Measurements from ENCODE around the gene PNRC1. TPM values are rescaled to one million over a fixed set of nuclear protein-coding genes. Genes with fewer than 3 reads are reported as not detected.
A peak's percentile ranks its signal among the peaks of the same experiment; 100 is the strongest.

The PNRC1 gene
- total RNA-seq, 1 experiment from 2014 or later = 9.3 TPM

- Histone ChIP-seq H3K4me3 (ENCODE audit: low read length) (no peak overlapping the region), H4K20me1 (ENCODE audit: low read length) (no peaks in the 10 kb centered on the region), H2AFZ (ENCODE audit: low read length) (no peak overlapping the region), H3F3A (ENCODE audit: low read length, unreplicated experiment) (no peaks in the 10 kb centered on the region), H3K9ac (ENCODE audit: low read length) (no peak overlapping the region), H3K4me2 (ENCODE audit: low read length) (no peak overlapping the region), H3K27me3 (ENCODE audit: low read length) (no peaks in the 10 kb centered on the region), H3K9me2 (replicated peaks; ENCODE audit: low read length) (no peaks in the 10 kb centered on the region), H3K36me3 (ENCODE audit: low read depth, low read length) (no peaks in the 10 kb centered on the region), H3K9me3 (ENCODE audit: low read length) (no peaks in the 10 kb centered on the region), H3K4me1 (ENCODE audit: insufficient read depth, low read length) (no peaks in the 10 kb centered on the region), H3K27ac (ENCODE audit: low read length) (no peak overlapping the region), H3K79me2 (ENCODE audit: low read length) (no peaks in the 10 kb centered on the region)
- intact Hi-C loops (cut with micrococcal nuclease) = no loop called here
- ChIA-PET CTCF (no interaction called here), POLR2A (ENCODE audit: unreplicated experiment) (no interaction called here)
- BruUV-seq (replicated peaks) = no TSS peak
- DNase-seq (no peak), ATAC-seq (no peak)
- TF ChIP-seq CTCF (conservative IDR thresholded peaks at IDR 0.05; ENCODE audit: low read depth, low read length) (no peak), EZH2phosphoT487 (IDR thresholded peaks at IDR 0.05; ENCODE audit: borderline replicate concordance, low read length) (no peak), EZH2 (IDR thresholded peaks at IDR 0.05; ENCODE audit: low read length, unreplicated experiment) (no peak)
Measured at GRCh38 chr6:89131599-89131998, 51.0 kb downstream of the PNRC1 start.

- Histone ChIP-seq H3K4me3 (ENCODE audit: low read length) (no peak overlapping the region), H3K27me3 (ENCODE audit: low read length) (no peaks in the 10 kb centered on the region), H3K36me3 (ENCODE audit: low read depth, low read length) (no peaks in the 10 kb centered on the region), H3K9me3 (ENCODE audit: low read length) (no peaks in the 10 kb centered on the region), H3K79me2 (ENCODE audit: low read length) (no peaks in the 10 kb centered on the region), H3K9ac (ENCODE audit: low read length) (no peak overlapping the region), H3K4me1 (ENCODE audit: insufficient read depth, low read length) (no peaks in the 10 kb centered on the region), H3F3A (ENCODE audit: low read length, unreplicated experiment) (no peaks in the 10 kb centered on the region), H3K9me2 (replicated peaks; ENCODE audit: low read length) (no peaks in the 10 kb centered on the region), H2AFZ (ENCODE audit: low read length) (no peak overlapping the region), H3K4me2 (ENCODE audit: low read length) (no peak overlapping the region), H4K20me1 (ENCODE audit: low read length) (no peaks in the 10 kb centered on the region), H3K27ac (ENCODE audit: low read length) (no peak overlapping the region)
- ChIA-PET CTCF (no interaction called here), POLR2A (ENCODE audit: unreplicated experiment) (no interaction called here)
- no peak for ATAC-seq
- intact Hi-C loops (cut with micrococcal nuclease) = no loop called here
- TF ChIP-seq CTCF (conservative IDR thresholded peaks at IDR 0.05; ENCODE audit: low read depth, low read length) = no peak
- TF ChIP-seq EZH2phosphoT487 (IDR thresholded peaks at IDR 0.05; ENCODE audit: borderline replicate concordance, low read length) = no peak
- no peak for TF ChIP-seq EZH2 (IDR thresholded peaks at IDR 0.05; ENCODE audit: low read length, unreplicated experiment)
- peak; percentile 1 for DNase-seq
- no TSS peak for BruUV-seq (replicated peaks)
Measured at GRCh38 chr6:89132057-89132456, 51.5 kb downstream of the PNRC1 start.

GRCh38 chr6:89133981-89134380 lies 53.4 kb downstream of the PNRC1 start:
- Histone ChIP-seq H3K9me2 (replicated peaks; ENCODE audit: low read length) (no peaks in the 10 kb centered on the region), H4K20me1 (ENCODE audit: low read length) (no peaks in the 10 kb centered on the region), H3K36me3 (ENCODE audit: low read depth, low read length) (no peaks in the 10 kb centered on the region), H3K4me3 (ENCODE audit: low read length) (no peak overlapping the region), H3K27me3 (ENCODE audit: low read length) (no peaks in the 10 kb centered on the region), H3K4me1 (ENCODE audit: insufficient read depth, low read length) (peaks cover under 1% of the 10 kb centered on the region), H3K27ac (ENCODE audit: low read length) (no peak overlapping the region), H3K4me2 (ENCODE audit: low read length) (no peak overlapping the region), H3F3A (ENCODE audit: low read length, unreplicated experiment) (no peaks in the 10 kb centered on the region), H3K79me2 (ENCODE audit: low read length) (no peaks in the 10 kb centered on the region), H3K9ac (ENCODE audit: low read length) (no peak overlapping the region), H2AFZ (ENCODE audit: low read length) (no peak overlapping the region), H3K9me3 (ENCODE audit: low read length) (no peaks in the 10 kb centered on the region)
- BruUV-seq (replicated peaks) = no TSS peak
- CTCF ChIA-PET = no interaction called here
- POLR2A ChIA-PET (ENCODE audit: unreplicated experiment) = no interaction called here
- ATAC-seq (no peak), DNase-seq (no peak)
- intact Hi-C loops (cut with micrococcal nuclease) = no loop called here
- TF ChIP-seq EZH2 (IDR thresholded peaks at IDR 0.05; ENCODE audit: low read length, unreplicated experiment) = no peak
- no peak for TF ChIP-seq CTCF (conservative IDR thresholded peaks at IDR 0.05; ENCODE audit: low read depth, low read length)
- no peak for TF ChIP-seq EZH2phosphoT487 (IDR thresholded peaks at IDR 0.05; ENCODE audit: borderline replicate concordance, low read length)

Data from PC-3 (cell line).